Trophoblast cell (in vitro differentiated cells and primary cell): ENCODE measurements around the gene VEPH1.

Source experiments
- DNase-seq, 2 donors: peaks; one replicate each; pipeline ENCODE4 v3.0.0-alpha.2; 2016
- H2AFZ ChIP-seq: 2 replicates; pipeline ENCODE4 v1.6.1; 2013; ENCODE audit warnings: low read length, moderate library complexity, mild to moderate bottlenecking; ENCODE audit not compliant: insufficient read depth, poor library complexity
- H2AK5ac ChIP-seq: 2 replicates; pipeline ENCODE4 v1.6.1; 2013; ENCODE audit warnings: mild to moderate bottlenecking, low read length
- H2BK120ac ChIP-seq: 2 replicates; pipeline ENCODE4 v1.6.1; 2013; ENCODE audit warnings: low read length, mild to moderate bottlenecking, moderate library complexity; ENCODE audit not compliant: insufficient read depth, poor library complexity
- H2BK12ac ChIP-seq: 2 replicates; pipeline ENCODE4 v1.6.1; 2013; ENCODE audit warnings: mild to moderate bottlenecking, low read length, moderate library complexity
- H2BK5ac ChIP-seq: 2 replicates; pipeline ENCODE4 v1.6.1; 2013; ENCODE audit warnings: low read length, low read depth, moderate library complexity, mild to moderate bottlenecking; ENCODE audit not compliant: poor library complexity
- H3K14ac ChIP-seq: 2 replicates; pipeline ENCODE4 v1.6.1; 2013; ENCODE audit warnings: mild to moderate bottlenecking, low read length
- H3K18ac ChIP-seq: 2 replicates; pipeline ENCODE4 v1.6.1; 2013; ENCODE audit warnings: mild to moderate bottlenecking, low read length
- H3K23ac ChIP-seq: 2 replicates; pipeline ENCODE4 v1.6.1; 2013; ENCODE audit warnings: low read length
- H3K27ac ChIP-seq: 2 replicates; pipeline ENCODE4 v1.5.1; 2013; ENCODE audit warnings: low read depth, mild to moderate bottlenecking, inconsistent platforms, low read length, moderate library complexity
- H3K27me3 ChIP-seq: 2 replicates; pipeline ENCODE4 v1.6.1; 2013; ENCODE audit warnings: inconsistent platforms, mild to moderate bottlenecking, low read length, moderate library complexity; ENCODE audit not compliant: insufficient read depth
- H3K36me3 ChIP-seq, 2 experiments: 1 replicate in 1 of 2; 2 replicates in 1 of 2; pipeline ENCODE4 v1.6.1; 2013; ENCODE audit warnings: low read length in 2 of 2, mild to moderate bottlenecking in 2 of 2, moderate library complexity in 1 of 2; ENCODE audit not compliant: insufficient read depth in 2 of 2, control insufficient read depth in 1 of 2
- H3K4ac ChIP-seq: 2 replicates; pipeline ENCODE4 v1.6.1; 2013; ENCODE audit warnings: low read depth, mild to moderate bottlenecking, low read length, moderate library complexity
- H3K4me1 ChIP-seq, 2 experiments: 1 replicate in 1 of 2; 2 replicates in 1 of 2; pipeline ENCODE4 v1.6.1; 2013; ENCODE audit warnings: low read length in 2 of 2, mild to moderate bottlenecking in 2 of 2, moderate library complexity in 1 of 2; ENCODE audit not compliant: insufficient read depth in 2 of 2, control insufficient read depth in 1 of 2
- H3K4me2 ChIP-seq: 2 replicates; pipeline ENCODE4 v1.6.1; 2013; ENCODE audit warnings: inconsistent platforms, mild to moderate bottlenecking, low read length, moderate library complexity
- H3K4me3 ChIP-seq: 2 replicates; pipeline ENCODE4 v1.5.1; 2013; ENCODE audit warnings: mild to moderate bottlenecking, low read depth, low read length, inconsistent platforms
- H3K79me1 ChIP-seq: one replicate; pipeline ENCODE4 v1.6.1; 2013; ENCODE audit warnings: low read length
- H3K79me2 ChIP-seq: 2 replicates; pipeline ENCODE4 v1.6.1; 2013; ENCODE audit warnings: low read length, mild to moderate bottlenecking; ENCODE audit not compliant: control insufficient read depth, insufficient read depth, poor library complexity
- H3K9ac ChIP-seq: 2 replicates; pipeline ENCODE4 v1.6.1; 2013; ENCODE audit warnings: mild to moderate bottlenecking, low read length
- H3K9me3 ChIP-seq: 2 replicates; pipeline ENCODE4 v1.6.1; 2013; ENCODE audit warnings: low read depth, mild to moderate bottlenecking, control low read depth, inconsistent platforms, low read length; ENCODE audit not compliant: insufficient read depth
- H4K12ac ChIP-seq: 2 replicates; pipeline ENCODE4 v1.6.1; 2013; ENCODE audit warnings: low read depth, mild to moderate bottlenecking, low read length, moderate library complexity
- H4K8ac ChIP-seq: 2 replicates; pipeline ENCODE4 v1.6.1; 2013; ENCODE audit warnings: low read depth, mild to moderate bottlenecking, low read length, moderate library complexity
- H4K91ac ChIP-seq: one replicate; pipeline ENCODE4 v1.6.1; 2013; ENCODE audit warnings: low read depth, mild to moderate bottlenecking, low read length, moderate library complexity
- WGBS: extraction: QIAGEN DNeasy Blood & Tissue Kit; methylation state at CpG from one replicate; pipeline ENCODE4 v1.1.7; 2013; ENCODE audit warnings: missing lambda C conversion rate; ENCODE audit not compliant: insufficient read length, insufficient coverage; ENCODE audit errors: extremely low coverage; 5-methylcytosine and 5-hydroxymethylcytosine counted together

The VEPH1 gene

DNA sequence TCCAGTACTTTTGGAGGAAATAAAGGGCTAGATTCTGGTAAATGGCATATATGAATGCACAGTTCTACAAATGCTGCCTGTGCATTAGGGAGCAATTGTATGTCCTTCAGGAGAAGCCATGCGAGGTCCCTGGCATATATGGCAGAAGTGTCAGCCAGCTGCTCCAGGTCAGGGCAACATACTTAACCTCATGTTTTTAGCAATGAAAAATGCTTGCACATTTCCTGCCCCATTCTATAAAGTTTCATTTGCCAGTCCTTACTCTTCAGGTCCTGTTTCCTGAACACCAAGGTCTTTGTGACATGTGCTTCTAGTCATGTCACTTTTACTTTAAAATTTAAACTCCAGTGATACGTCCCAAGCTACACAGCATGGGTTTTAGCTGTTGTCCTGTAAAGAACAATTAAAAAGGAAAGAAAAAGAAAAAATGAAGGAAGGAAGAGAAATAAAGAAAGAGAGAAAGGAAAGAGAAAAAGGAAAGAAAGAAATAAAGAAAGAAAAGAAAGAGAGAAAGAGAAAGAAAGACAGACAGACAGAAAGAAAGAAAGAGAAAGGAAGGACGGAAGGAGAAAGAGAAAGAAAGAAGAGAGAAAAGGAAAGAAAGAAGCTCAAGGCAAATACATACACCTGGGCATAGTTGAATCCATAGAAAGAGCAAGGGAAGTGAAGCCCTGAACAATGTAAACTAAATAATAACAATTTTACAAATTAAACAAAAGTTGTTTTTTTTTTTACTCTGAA is 86.7 kb downstream of the VEPH1 start:
- H4K91ac ChIP-seq, result no peak overlapping the region
- H3K27ac ChIP-seq, result no peak overlapping the region

DNA sequence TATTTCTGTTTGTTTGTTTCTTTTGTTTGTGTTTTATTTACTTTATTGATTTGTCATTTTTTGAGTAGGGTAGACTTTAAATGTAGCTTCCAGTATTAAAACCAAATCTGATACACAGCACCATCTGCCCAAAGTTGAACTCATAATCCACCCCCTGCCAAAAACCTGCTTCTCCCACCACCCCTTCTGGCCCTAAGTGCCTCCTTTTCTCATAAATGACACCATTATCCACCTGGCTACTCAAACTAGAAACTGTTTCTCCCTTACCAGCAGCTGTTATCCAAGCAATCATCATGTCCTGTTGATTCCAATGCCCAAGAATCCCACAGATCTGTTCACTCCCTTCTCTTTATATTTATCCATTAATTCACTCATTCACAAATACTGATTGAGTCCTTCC is 88.4 kb downstream of the VEPH1 start:
- Histone ChIP-seq H3K9me3 (peaks cover 1% of the 10 kb centered on the region), H3K4me1 (peaks cover 2 to 3% of the 10 kb centered on the region in 2 experiments)

More for the DNA sequence above, 86.7 kb downstream of the VEPH1 start:
- Histone ChIP-seq H3K23ac (no peak overlapping the region), H4K12ac (no peak overlapping the region), H3K9me3 (peaks cover 1% of the 10 kb centered on the region), H3K36me3 (no peaks in the 10 kb centered on the region), H3K4me1 (peaks cover 2 to 3% of the 10 kb centered on the region in 2 experiments), H3K9ac (no peak overlapping the region), H3K79me1 (no peaks in the 10 kb centered on the region), H4K8ac (no peak overlapping the region), H3K4me2 (no peak overlapping the region), H2AK5ac (no peak overlapping the region), H3K27me3 (no peaks in the 10 kb centered on the region), H3K18ac (no peak overlapping the region), H2BK12ac (no peak overlapping the region), H3K4me3 (no peak overlapping the region), H3K4ac (no peak overlapping the region), H3K79me2 (no peaks in the 10 kb centered on the region), H2BK5ac (no peak overlapping the region), H3K14ac (no peak overlapping the region), H2AFZ (no peak overlapping the region), H2BK120ac (no peak overlapping the region)
- no CpG with 5 or more reads among the region's 3 CpGs for WGBS
- no peak for DNase-seq

DNA sequence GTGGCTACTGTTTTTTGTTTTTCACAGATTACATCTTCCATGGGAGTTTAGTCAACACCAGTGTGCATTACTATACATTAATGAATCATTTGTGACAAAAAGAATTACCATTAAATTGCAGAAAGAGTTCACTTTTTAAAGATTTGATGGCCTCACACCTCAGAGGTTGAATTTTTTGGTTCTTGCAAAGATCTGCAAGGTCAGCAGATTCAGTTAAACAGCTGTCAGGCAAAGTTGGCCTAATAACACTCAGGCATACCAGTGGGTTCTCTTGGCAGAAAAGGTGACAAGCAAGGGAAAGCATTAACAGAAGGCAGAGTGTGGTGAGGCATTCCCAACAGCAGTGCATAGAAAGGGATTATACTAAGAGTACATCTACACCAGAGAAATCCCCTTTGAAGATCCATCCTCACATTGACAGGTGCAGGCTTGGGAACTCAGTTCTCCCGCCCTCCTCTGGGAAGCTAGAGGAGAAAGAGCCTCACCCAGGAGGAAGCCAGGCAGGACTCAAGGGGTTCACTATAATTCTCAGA is 90.8 kb downstream of the VEPH1 start:
- Histone ChIP-seq H3K14ac (no peak overlapping the region), H3K36me3 (no peaks in the 10 kb centered on the region), H2BK12ac (no peak overlapping the region), H3K79me2 (peaks cover 1% of the 10 kb centered on the region), H4K91ac (no peak overlapping the region), H2AK5ac (no peak overlapping the region), H3K79me1 (no peaks in the 10 kb centered on the region), H3K27me3 (no peaks in the 10 kb centered on the region), H3K4me3 (no peak overlapping the region), H3K23ac (no peak overlapping the region), H4K8ac (no peak overlapping the region), H3K27ac (no peak overlapping the region), H4K12ac (no peak overlapping the region), H2BK120ac (no peak overlapping the region), H2AFZ (no peak overlapping the region), H3K4me2 (no peak overlapping the region), H2BK5ac (no peak overlapping the region), H3K9ac (no peak overlapping the region), H3K9me3 (peaks cover 1% of the 10 kb centered on the region), H3K18ac (no peak overlapping the region), H3K4ac (no peak overlapping the region), H3K4me1 (peaks cover 0 to 2% of the 10 kb centered on the region in 2 experiments)
- no peak for DNase-seq
- no CpG with 5 or more reads among the region's 1 CpG for WGBS

More for the DNA sequence above, 88.4 kb downstream of the VEPH1 start:
- Histone ChIP-seq H3K14ac (no peak overlapping the region), H2AK5ac (no peak overlapping the region), H3K4me3 (no peak overlapping the region), H3K4me2 (no peak overlapping the region), H3K27ac (no peak overlapping the region), H3K36me3 (no peaks in the 10 kb centered on the region), H3K9ac (no peak overlapping the region), H3K27me3 (no peaks in the 10 kb centered on the region), H2BK120ac (no peak overlapping the region), H2BK12ac (no peak overlapping the region), H3K79me1 (no peaks in the 10 kb centered on the region), H4K91ac (no peak overlapping the region), H3K79me2 (no peaks in the 10 kb centered on the region), H2BK5ac (no peak overlapping the region), H3K18ac (no peak overlapping the region), H4K8ac (no peak overlapping the region), H4K12ac (no peak overlapping the region), H3K23ac (no peak overlapping the region), H2AFZ (no peak overlapping the region), H3K4ac (no peak overlapping the region)
- DNase-seq, result no peak

DNA sequence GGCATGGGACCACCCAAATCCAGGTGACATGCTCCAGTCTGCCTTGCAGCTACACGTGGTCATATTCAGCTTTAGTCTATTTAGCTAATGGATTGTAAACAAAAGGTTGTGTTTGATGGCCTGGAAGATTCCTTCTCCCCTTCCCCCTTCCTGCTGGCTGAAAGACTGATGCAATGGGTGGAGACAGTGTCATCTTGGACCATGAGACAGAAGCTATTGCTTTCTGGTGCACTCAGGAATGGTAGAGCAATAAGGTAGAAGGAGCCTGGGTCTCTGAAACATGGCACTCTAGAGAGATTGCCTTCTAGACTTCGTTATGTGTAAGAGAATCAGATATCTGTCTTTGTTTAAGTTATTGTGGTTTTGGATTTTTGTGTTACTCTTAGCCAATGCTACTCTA is 92.3 kb downstream of the VEPH1 start:
- H4K8ac ChIP-seq, result no peak overlapping the region
- H3K4me2 ChIP-seq, result no peak overlapping the region
- DNase-seq, result no peak
- H2AK5ac ChIP-seq, result no peak overlapping the region
- WGBS, result no CpG with 5 or more reads among the region's 2 CpGs
- H3K79me2 ChIP-seq, result peaks cover 1% of the 10 kb centered on the region
- H2AFZ ChIP-seq, result no peak overlapping the region
- no peaks in the 10 kb centered on the region for H3K79me1 ChIP-seq
- H3K23ac ChIP-seq, result no peak overlapping the region
- H3K27me3 ChIP-seq, result no peaks in the 10 kb centered on the region
- H3K14ac ChIP-seq, result no peak overlapping the region
- H2BK120ac ChIP-seq, result no peak overlapping the region
- no peak overlapping the region for H3K18ac ChIP-seq
- H2BK5ac ChIP-seq, result no peak overlapping the region
- no peak overlapping the region for H2BK12ac ChIP-seq
- H3K4me3 ChIP-seq, result no peak overlapping the region
- no peak overlapping the region for H3K27ac ChIP-seq
- no peaks in the 10 kb centered on the region for H3K4me1 ChIP-seq
- no peaks in the 10 kb centered on the region for H3K36me3 ChIP-seq
- H3K9me3 ChIP-seq, result peaks cover 1% of the 10 kb centered on the region
- no peak overlapping the region for H4K91ac ChIP-seq
- no peak overlapping the region for H3K4ac ChIP-seq
- H4K12ac ChIP-seq, result no peak overlapping the region
- H3K9ac ChIP-seq, result no peak overlapping the region
